Measurements from ENCODE around the gene OVOL3.

The OVOL3 gene

DNA sequence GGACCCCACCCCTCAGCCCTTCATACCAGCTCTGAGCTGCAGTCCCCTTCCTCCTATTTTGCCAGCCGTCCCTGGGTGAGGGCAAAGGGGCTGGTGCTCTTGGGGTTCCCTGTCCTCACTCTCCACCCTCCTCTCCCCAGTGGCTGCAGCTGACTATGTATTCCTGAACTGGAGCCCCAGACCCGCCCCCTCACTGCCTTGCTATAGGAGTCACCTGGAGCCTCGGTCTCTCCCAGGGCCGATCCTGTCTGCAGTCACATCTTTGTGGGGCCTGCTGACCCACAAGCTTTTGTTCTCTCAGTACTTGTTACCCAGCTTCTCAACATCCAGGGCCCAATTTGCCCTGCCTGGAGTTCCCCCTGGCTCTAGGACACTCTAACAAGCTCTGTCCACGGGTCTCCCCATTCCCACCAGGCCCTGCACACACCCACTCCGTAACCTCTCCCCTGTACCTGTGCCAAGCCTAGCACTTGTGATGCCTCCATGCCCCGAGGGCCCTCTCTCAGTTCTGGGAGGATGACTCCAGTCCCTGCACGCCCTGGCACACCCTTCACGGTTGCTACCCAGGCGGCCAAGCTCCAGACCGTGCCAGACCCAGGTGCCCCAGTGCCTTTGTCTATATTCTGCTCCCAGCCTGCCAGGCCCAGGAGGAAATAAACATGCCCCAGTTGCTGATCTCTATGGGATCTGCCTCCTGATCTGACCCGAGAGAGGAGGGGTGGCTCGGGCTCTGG is 38.9 kb downstream of the OVOL3 start:
- in situ Hi-C loops (cut with MboI; ENCODE audit: low sequenced_read_pairs, unreplicated experiment) = no loop called here
- TF ChIP-seq, protein P1, sequence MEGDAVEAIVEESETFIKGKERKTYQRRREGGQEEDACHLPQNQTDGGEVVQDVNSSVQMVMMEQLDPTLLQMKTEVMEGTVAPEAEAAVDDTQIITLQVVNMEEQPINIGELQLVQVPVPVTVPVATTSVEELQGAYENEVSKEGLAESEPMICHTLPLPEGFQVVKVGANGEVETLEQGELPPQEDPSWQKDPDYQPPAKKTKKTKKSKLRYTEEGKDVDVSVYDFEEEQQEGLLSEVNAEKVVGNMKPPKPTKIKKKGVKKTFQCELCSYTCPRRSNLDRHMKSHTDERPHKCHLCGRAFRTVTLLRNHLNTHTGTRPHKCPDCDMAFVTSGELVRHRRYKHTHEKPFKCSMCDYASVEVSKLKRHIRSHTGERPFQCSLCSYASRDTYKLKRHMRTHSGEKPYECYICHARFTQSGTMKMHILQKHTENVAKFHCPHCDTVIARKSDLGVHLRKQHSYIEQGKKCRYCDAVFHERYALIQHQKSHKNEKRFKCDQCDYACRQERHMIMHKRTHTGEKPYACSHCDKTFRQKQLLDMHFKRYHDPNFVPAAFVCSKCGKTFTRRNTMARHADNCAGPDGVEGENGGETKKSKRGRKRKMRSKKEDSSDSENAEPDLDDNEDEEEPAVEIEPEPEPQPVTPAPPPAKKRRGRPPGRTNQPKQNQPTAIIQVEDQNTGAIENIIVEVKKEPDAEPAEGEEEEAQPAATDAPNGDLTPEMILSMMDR (IDR thresholded peaks at IDR 0.05; ENCODE audit: borderline replicate concordance, control extremely low read depth, extremely low read depth, insufficient read depth, missing control alignments) = no peak
- no peak for DNase-seq (ENCODE audit: low spot score)

DNA sequence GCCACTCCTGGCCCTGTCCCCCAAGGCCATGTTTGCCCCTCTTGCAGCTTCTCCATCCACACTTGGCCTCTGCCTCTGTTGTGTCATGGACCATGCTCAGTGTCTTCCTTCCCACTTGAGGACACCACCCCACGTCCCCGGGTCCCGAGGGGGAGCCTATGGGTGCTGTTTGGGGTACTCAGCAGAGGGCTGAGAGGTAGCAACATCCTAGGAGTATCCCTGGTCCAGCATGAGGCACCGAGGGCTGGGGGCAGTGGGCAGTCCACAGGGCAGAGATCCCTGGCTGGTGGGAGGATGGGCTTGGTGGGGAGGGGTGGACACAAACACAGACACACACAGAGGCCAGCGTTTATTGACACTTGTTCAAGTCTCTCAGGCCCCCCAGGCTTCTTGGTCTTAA is 39.6 kb downstream of the OVOL3 start:
- TF ChIP-seq, protein P1 (IDR thresholded peaks at IDR 0.05; ENCODE audit: borderline replicate concordance, control extremely low read depth, extremely low read depth, insufficient read depth, missing control alignments) = no peak
- in situ Hi-C loops (cut with MboI; ENCODE audit: low sequenced_read_pairs, unreplicated experiment) = no loop called here
- no peak for DNase-seq (ENCODE audit: low spot score)

DNA sequence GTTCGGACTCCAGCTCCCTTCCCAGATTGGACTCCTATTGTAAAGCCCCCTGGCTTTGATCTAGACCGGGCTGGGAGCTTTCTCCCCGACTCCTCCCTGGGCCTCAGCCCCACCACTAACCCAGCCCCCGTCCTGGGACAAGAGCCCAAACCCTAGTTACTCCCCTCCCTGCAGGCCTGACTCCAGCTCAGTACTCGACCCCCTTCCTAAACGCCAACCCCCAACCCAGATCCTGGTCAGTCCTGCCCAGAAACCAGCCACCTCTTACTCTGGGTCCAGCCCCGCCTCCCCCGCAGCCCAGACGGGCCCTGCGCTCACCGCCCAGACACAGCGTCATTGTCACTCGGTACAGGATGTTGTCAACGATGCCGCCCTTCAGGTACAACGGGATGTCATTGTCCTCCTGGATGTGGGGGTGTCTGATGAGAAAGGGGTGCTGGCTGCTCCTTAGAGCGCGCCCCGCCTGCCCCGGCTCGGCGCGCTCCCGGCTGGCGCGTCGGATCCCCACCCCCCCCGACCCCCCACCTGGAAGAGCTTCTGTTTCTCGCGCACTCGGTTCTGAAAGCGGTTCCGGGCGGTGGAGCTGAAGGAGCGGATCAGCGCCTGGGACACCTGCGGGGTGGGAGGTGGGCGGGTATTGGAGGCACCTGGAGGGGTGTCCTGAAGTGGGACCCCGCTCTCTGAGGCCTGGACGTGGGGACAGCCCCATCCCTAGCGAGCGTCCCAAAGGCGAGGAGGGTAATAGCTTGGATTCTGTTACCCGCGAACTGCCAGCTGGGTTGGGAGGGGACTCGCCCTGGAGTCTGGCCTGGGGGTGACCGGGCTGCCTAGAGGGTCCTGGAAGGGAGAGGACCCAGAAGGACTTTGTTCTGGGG is 40.4 kb downstream of the OVOL3 start:
- TF ChIP-seq, protein P1 (IDR thresholded peaks at IDR 0.05; ENCODE audit: borderline replicate concordance, control extremely low read depth, extremely low read depth, insufficient read depth, missing control alignments) = no peak
- DNase-seq (ENCODE audit: low spot score) = peak; percentile 40
- in situ Hi-C loops (cut with MboI; ENCODE audit: low sequenced_read_pairs, unreplicated experiment) = no loop called here

DNA sequence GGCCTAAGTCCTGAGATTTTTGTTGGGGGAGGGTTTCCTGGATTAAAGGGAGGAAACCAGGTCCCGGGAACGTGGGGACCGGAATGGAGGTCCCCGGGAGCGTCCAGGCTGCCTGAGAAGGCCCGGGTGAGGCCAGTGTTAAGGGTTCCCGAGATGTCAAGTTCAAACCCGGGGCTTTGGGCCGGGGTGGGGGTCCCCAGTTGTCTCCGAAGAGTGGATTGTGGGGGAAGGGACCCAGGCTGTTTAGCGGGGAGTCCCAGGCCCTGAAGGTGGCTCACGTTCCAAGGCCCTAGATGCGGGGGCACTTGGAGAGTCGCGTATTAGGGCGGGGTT is 41.0 kb downstream of the OVOL3 start:
- no peak for DNase-seq (ENCODE audit: low spot score)
- TF ChIP-seq, protein P1 (IDR thresholded peaks at IDR 0.05; ENCODE audit: borderline replicate concordance, control extremely low read depth, extremely low read depth, insufficient read depth, missing control alignments) = no peak
- in situ Hi-C loops (cut with MboI; ENCODE audit: low sequenced_read_pairs, unreplicated experiment) = no loop called here

DNA sequence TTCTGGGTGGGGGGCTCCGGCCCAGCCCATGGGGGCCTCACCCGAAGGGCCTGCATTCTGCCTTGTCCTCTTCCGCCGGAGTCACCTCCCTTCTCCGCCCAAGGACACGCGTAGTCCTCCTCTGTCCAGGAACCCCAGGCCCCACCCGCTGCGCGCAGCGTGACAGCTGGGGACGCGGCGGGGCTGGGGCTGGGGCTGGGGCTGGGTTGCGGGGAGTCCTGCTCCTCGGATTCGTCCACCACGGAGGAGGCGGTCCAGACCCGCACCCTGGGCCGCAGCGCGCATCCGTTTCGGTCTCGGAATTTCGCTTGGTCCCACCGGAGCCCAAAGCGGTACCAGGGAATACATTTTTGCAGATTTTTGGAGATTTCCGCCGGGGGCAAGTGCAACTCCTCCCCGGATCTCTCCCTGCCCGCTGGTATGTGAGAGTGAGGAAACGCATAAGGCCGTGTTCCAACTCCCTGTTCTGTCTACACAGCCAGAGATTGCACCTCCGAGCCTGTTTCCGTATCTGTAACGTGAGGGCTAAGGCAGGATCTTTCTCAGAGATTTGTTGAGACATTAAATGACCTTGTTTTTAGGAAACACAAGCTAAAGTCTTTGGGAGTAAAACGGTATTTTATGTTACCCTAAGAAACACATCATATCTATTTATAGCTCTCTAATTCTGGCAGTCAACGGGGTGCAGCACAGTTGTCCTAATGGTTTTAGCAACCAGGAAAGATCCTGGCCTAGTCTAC is 41.6 kb downstream of the OVOL3 start, which contains the start of gene COX7A1:
Gene COX7A1 (minus strand): TSS at position 96 of the 740 bp plus-strand sequence. CDS start 40 bp downstream, at position 56.
- TF ChIP-seq, protein P1 (IDR thresholded peaks at IDR 0.05; ENCODE audit: borderline replicate concordance, control extremely low read depth, extremely low read depth, insufficient read depth, missing control alignments) = no peak
- in situ Hi-C loops (cut with MboI; ENCODE audit: low sequenced_read_pairs, unreplicated experiment) = no loop called here
- no peak for DNase-seq (ENCODE audit: low spot score)

DNA sequence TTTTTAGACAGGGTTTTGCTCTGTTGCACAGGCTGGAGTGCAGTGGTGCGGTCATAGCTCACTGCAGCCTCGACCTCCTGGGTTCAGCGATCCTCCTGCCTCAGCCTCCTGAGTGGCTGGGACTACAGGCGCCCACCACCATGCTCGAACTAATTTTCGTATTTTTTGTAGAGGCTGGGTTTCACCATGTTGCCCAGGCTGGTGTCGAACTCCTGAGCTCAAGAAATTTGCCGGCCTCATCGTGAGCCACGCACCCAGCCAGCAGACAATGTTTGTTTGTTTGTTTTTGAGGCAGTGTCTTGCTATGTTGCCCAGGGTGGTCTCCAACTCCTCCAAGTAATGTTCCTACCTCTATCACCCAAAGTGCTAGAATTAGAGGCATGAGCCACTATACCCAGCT is 42.2 kb downstream of the OVOL3 start:
- TF ChIP-seq, protein P1 (IDR thresholded peaks at IDR 0.05; ENCODE audit: borderline replicate concordance, control extremely low read depth, extremely low read depth, insufficient read depth, missing control alignments) = no peak
- in situ Hi-C loops (cut with MboI; ENCODE audit: low sequenced_read_pairs, unreplicated experiment) = no loop called here

More for the DNA sequence above, 42.2 kb downstream of the OVOL3 start:
- DNase-seq (ENCODE audit: low spot score) = no peak
